ENCODE data around the gene MGAT1.
"Not testable (repeated sequence)": the region's sequence is repeated elsewhere in the genome, so short reads cannot be mapped to it uniquely, and the experiment has no call there.

Gene MGAT1

GRCh38 chr5:180755601-180756000, 47.0 kb downstream of the MGAT1 start:
- no peak for DNase-seq (ENCODE audit: insufficient read length, low spot score)
- no peak for TF ChIP-seq CTCF (IDR thresholded peaks at IDR 0.05; ENCODE audit: insufficient read depth, missing control alignments)
- no peak for FAIRE-seq

- FAIRE-seq (no peak), DNase-seq (ENCODE audit: insufficient read length, low spot score) (no peak)
- no peak for TF ChIP-seq CTCF (IDR thresholded peaks at IDR 0.05; ENCODE audit: insufficient read depth, missing control alignments)
These were observed 58.4 kb downstream of the MGAT1 start for GRCh38 chr5:180744253-180744652.

DNA sequence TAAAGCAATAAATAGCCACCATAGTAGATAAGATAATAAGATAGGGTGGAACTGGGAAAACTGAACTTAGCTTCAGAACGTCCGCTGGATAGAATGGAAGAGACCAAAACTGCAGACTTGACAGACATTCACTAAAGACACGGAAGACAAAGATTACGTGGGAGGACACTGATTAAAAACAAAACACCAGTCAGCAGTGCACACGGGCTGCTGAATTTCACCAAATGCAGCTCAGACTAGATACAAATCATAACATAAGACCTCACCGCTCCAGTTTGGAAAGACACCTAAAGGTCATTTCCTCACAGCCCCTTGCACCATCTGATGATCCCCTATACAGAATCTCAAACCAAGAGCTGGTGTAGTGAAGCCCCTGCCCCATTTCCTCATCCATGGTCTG, 59.9 kb downstream of the MGAT1 start:
- FAIRE-seq (no peak), DNase-seq (ENCODE audit: insufficient read length, low spot score) (no peak)
- TF ChIP-seq CTCF (IDR thresholded peaks at IDR 0.05; ENCODE audit: insufficient read depth, missing control alignments), result no peak

GRCh38 chr5:180740953-180741352, 61.7 kb downstream of the MGAT1 start:
- not testable (repeated sequence) for DNase-seq (ENCODE audit: insufficient read length, low spot score); FAIRE-seq

DNA sequence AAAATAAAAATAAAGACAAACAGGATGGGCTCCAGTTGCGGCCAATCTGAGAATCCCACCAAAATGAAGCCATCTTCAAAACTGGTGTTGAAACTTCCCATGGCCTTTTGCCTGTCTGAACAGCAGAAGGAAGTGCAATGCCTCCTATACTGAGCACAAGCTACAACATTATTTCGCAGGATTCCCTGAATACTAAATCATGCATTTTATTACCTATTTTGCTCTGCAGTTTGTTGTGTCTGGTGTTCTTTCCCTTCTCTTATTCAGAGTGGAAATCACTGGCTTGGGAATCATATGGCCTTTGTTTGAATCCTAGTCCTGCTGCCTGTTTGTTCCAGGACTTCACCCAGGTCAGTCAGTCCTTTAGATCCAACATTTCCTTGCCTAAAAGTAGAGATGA, 62.6 kb downstream of the MGAT1 start, which contains the start of gene OR2Y1:
OR2Y1 (minus strand) TSS at position 101 of the 400 bp plus-strand sequence; CDS start at position 101, 0 bp downstream.
- DNase-seq (ENCODE audit: insufficient read length, low spot score) (no peak), FAIRE-seq (no peak)
- no peak for TF ChIP-seq CTCF (IDR thresholded peaks at IDR 0.05; ENCODE audit: insufficient read depth, missing control alignments)

GRCh38 chr5:180739271-180739670, 63.3 kb downstream of the MGAT1 start:
- TF ChIP-seq CTCF (IDR thresholded peaks at IDR 0.05; ENCODE audit: insufficient read depth, missing control alignments), result no peak
- FAIRE-seq (no peak), DNase-seq (ENCODE audit: insufficient read length, low spot score) (no peak)

GRCh38 chr5:180736536-180736935, 66.1 kb downstream of the MGAT1 start:
- no peak for TF ChIP-seq CTCF (IDR thresholded peaks at IDR 0.05; ENCODE audit: insufficient read depth, missing control alignments)

More at GRCh38 chr5:180736536-180736935, 66.1 kb downstream of the MGAT1 start:
- DNase-seq (ENCODE audit: insufficient read length, low spot score) (no peak), FAIRE-seq (no peak)
